ENCODE data around the gene ANKRD40CL. TPM values are rescaled to one million over a fixed set of nuclear protein-coding genes. Genes with fewer than 3 reads are reported as not detected.

The ANKRD40CL gene, protein sequence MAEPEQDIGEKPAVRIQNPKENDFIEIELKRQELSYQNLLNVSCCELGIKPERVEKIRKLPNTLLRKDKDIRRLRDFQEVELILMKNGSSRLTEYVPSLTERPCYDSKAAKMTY
- total RNA-seq (not detected), polyA plus RNA-seq (not detected)
- long read RNA-seq, donor 1: 0 reads
- long read RNA-seq, donor 2: 0 reads

DNA sequence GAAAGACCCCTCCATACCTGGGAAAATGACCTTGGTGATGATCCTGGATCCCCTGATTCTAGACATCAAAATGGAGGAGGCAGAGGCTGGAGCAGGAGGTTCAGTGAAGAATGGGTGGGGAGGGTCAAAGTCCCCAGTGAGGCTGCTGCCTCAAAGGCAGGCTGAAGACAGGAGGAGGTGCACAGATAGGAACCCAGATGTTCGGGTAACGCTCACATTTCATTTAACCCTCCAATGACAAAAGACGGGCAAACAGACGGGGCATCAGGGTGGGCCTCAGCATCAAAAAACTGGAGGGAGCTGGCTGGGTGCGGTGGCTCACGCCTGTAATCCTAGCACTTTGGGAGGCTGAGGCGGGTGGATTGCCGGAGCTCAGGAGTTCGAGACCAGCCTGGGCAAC is at the start of gene ANKRD40CL:
Gene ANKRD40CL, minus strand, starts transcription at position 73 of the 400 bp plus-strand sequence. CDS start 605 bp downstream, outside the sequence.
- TF ChIP-seq POLR2AphosphoS5 (IDR thresholded peaks at IDR 0.05): no peak
- TF ChIP-seq, protein P1, sequence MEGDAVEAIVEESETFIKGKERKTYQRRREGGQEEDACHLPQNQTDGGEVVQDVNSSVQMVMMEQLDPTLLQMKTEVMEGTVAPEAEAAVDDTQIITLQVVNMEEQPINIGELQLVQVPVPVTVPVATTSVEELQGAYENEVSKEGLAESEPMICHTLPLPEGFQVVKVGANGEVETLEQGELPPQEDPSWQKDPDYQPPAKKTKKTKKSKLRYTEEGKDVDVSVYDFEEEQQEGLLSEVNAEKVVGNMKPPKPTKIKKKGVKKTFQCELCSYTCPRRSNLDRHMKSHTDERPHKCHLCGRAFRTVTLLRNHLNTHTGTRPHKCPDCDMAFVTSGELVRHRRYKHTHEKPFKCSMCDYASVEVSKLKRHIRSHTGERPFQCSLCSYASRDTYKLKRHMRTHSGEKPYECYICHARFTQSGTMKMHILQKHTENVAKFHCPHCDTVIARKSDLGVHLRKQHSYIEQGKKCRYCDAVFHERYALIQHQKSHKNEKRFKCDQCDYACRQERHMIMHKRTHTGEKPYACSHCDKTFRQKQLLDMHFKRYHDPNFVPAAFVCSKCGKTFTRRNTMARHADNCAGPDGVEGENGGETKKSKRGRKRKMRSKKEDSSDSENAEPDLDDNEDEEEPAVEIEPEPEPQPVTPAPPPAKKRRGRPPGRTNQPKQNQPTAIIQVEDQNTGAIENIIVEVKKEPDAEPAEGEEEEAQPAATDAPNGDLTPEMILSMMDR (IDR thresholded peaks at IDR 0.05 in 8 of 11, conservative IDR thresholded peaks at IDR 0.05 in 3 of 11): no peak
- TF ChIP-seq POLR2A (IDR thresholded peaks at IDR 0.05): no peak
- Histone ChIP-seq H3K27me3 (replicated peaks in 1 of 7) (no peaks in the 10 kb centered on the region), H3K4me3 (no peak within 1 kb of the TSS), H3K36me3 (no peaks in the 10 kb centered on the region), H3K9me3 (no peaks in the 10 kb centered on the region), H3K27ac (peak within 1 kb of the TSS in 2 of 8 donors; percentile 85 to 86), H3K4me1 (peaks cover 17 to 42% (median 35%) of the 10 kb centered on the region in 6 donors)
- WGBS, 5 donors: 92 to 95% (median 93%) methylated on average over 9 of the region's 9 CpGs
- peak; percentile 20 for DNase-seq
- intact Hi-C loops (cut with DNase I; ENCODE audit: low total_unique reads): no loop called here

DNA sequence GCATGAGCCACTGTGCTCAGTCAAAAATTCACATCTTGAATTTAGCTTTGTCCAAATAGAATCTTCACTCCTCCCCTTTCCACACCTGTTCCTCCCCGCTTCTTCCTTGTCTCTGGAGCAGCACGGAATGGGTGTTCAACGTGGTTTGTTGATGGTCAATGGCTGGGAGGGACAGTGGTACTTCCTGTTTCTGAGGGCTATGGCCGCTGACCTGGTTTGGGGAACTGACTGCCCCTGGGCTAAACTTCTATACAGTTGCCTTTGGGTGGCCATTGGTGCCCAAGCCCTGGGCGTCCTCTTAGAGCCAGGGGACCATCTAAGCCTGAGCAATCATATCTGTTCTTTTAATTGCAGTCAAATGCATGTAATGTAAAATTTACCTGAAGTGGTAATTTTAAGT is 49.0 kb upstream of the ANKRD40CL start:
- DNase-seq: no peak
- no peak for TF ChIP-seq POLR2A (IDR thresholded peaks at IDR 0.05)
- TF ChIP-seq, protein P1 (IDR thresholded peaks at IDR 0.05 in 8 of 11, conservative IDR thresholded peaks at IDR 0.05 in 3 of 11): no peak
- no peak for TF ChIP-seq POLR2AphosphoS5 (IDR thresholded peaks at IDR 0.05)
- Histone ChIP-seq H3K27ac (no peak overlapping the region), H3K36me3 (no peaks in the 10 kb centered on the region), H3K4me1 (peaks cover 0 to 10% (median 7%) of the 10 kb centered on the region in 6 donors), H3K27me3 (replicated peaks in 1 of 7) (peaks cover 0 to 29% (median 6%) of the 10 kb centered on the region in 7 donors), H3K4me3 (no peak overlapping the region), H3K9me3 (no peaks in the 10 kb centered on the region)
- WGBS, 5 donors: 62 to 83% (median 65%) methylated on average over 5 of the region's 5 CpGs
- intact Hi-C loops (cut with DNase I; ENCODE audit: low total_unique reads): no loop called here

DNA sequence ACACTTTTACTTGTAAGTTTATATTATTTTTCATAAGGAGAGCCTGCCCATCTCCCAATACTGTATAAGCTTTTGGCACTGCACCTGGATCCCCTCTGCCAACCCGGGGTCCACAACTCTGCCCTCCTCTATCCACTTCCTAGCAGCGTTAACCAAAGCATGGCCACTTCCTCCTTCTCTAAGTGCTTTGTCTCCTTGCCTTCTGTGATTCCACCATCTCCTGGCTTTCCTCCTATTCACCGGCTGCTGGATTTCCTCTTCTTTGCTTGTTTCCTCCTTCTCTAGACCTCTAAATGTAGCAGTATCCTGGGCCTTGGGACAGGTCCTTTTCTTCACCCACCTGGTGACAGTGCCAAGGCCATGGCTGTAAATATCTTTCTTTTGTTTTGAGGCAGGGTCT is 48.1 kb upstream of the ANKRD40CL start:
- Histone ChIP-seq H3K36me3 (no peaks in the 10 kb centered on the region), H3K27ac (no peak overlapping the region), H3K4me3 (no peak overlapping the region), H3K27me3 (replicated peaks in 1 of 7) (peaks cover 0 to 29% (median 6%) of the 10 kb centered on the region in 7 donors), H3K4me1 (peaks cover 0 to 10% (median 7%) of the 10 kb centered on the region in 6 donors), H3K9me3 (no peaks in the 10 kb centered on the region)
- intact Hi-C loops (cut with DNase I; ENCODE audit: low total_unique reads): no loop called here
- DNase-seq: no peak
- TF ChIP-seq POLR2A (IDR thresholded peaks at IDR 0.05): no peak
- TF ChIP-seq POLR2AphosphoS5 (IDR thresholded peaks at IDR 0.05): no peak
- TF ChIP-seq, protein P1 (IDR thresholded peaks at IDR 0.05 in 8 of 11, conservative IDR thresholded peaks at IDR 0.05 in 3 of 11): no peak
- 10 to 19% (median 13%) methylated on average over 3 of the region's 3 CpGs for WGBS, 5 donors

DNA sequence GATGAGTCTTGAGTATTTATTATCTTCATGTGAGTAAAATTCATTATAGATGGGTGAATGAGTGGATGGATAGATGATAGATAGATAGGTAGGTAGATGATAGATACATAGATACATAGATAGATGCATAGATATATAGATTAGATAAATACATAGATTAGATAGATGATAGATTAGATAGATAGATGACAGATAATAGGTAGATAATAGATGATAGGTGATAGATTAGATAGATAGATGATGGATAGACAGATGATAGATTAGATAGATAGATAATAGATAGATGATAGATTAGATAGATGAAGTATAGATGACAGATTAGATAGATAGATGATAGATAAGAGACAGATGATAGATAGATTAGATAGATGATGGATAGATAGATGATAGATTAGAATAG is 46.3 kb upstream of the ANKRD40CL start:
- no peak overlapping the region for H3K4me3 ChIP-seq
- H3K27ac ChIP-seq: no peak overlapping the region
- H3K9me3 ChIP-seq: no peaks in the 10 kb centered on the region
- peaks cover 0 to 15% (median 10%) of the 10 kb centered on the region in 6 donors for H3K4me1 ChIP-seq
- intact Hi-C loops (cut with DNase I; ENCODE audit: low total_unique reads): no loop called here
- TF ChIP-seq POLR2AphosphoS5 (IDR thresholded peaks at IDR 0.05): no peak
- no peak for TF ChIP-seq POLR2A (IDR thresholded peaks at IDR 0.05)
- TF ChIP-seq, protein P1 (IDR thresholded peaks at IDR 0.05 in 8 of 11, conservative IDR thresholded peaks at IDR 0.05 in 3 of 11): no peak
- no peaks in the 10 kb centered on the region for H3K36me3 ChIP-seq
- DNase-seq: no peak
- peaks cover 0 to 28% (median 6%) of the 10 kb centered on the region in 7 donors for H3K27me3 ChIP-seq (replicated peaks in 1 of 7)
